HepG2 (cell line): ENCODE results near the gene SERTAD1. TPM values are rescaled to one million over a fixed set of nuclear protein-coding genes. Genes with fewer than 3 reads are reported as not detected.
"Not testable (repeated sequence)": the region's sequence is repeated elsewhere in the genome, so short reads cannot be mapped to it uniquely, and the experiment has no call there.

Source experiments
- ATAC-seq: fragments of 200-7000 bp; cut with Tn5 transposase; 3 replicates; pipeline ENCODE4 v1.9.1; 2020; ENCODE audit warnings: mild to moderate bottlenecking, moderate library complexity
- BruUV-seq: library from RNA; stranded (reverse); fragments of 400-500 nt; replicated peaks from 2 replicates; lab custom pipeline; 2021; lab: Mats Ljungman, UMichigan
- CTCF ChIA-PET: fragments of 300-600 bp; formaldehyde crosslinking; extraction: SDS; loops from one replicate; lab custom pipeline; 2021; ENCODE audit warnings: low total read pairs, inconsistent platforms, low intra/inter-chr PET ratio; lab: Yijun Ruan, JAX
- POLR2A ChIA-PET: fragments of 350-600 bp; sonication (Branson Sonifier 250); formaldehyde crosslinking; loops from one replicate; lab custom pipeline; 2020; ENCODE audit warnings: antibody characterized with exemption, inconsistent platforms; lab: Yijun Ruan, JAX
- DNase-seq: peaks from one replicate; pipeline ENCODE4 v3.0.0-alpha.2; 2015; ENCODE audit warnings: low spot score
- FAIRE-seq: peaks from 3 replicates; lab custom pipeline; 2011; peaks lifted over from hg19 to GRCh38; lab: Jason Lieb, UNC
- H2AFZ ChIP-seq: one replicate; pipeline ENCODE4 v1.6.1; 2011; ENCODE audit warnings: low read length, inconsistent platforms
- H3K27ac ChIP-seq: fragments of 300-600 bp; 3 replicates; pipeline ENCODE4 v1.8.0; 2011; ENCODE audit warnings: mixed run types, mild to moderate bottlenecking, mixed read lengths, low read length, inconsistent platforms; ENCODE audit not compliant: insufficient read depth; ENCODE audit errors: extremely low read length
- H3K27me3 ChIP-seq, 2 experiments: fragments of 200-600 bp in 1 of 2; 2 replicates in 1 of 2; 3 replicates in 1 of 2; pipeline versions ENCODE4 v1.6.0 to v1.8.0; 2011; ENCODE audit warnings: low read length in 2 of 2, mild to moderate bottlenecking in 2 of 2, moderate library complexity in 2 of 2, inconsistent platforms in 1 of 2; ENCODE audit not compliant: insufficient read depth in 2 of 2, control insufficient read depth in 1 of 2
- H3K36me3 ChIP-seq, 2 experiments: fragments of 200-600 bp in 1 of 2; replicated peaks in 1 of 2; 2 replicates in 1 of 2; 3 replicates in 1 of 2; pipeline versions ENCODE4 v1.5.1 to v1.8.0; 2011; ENCODE audit warnings: low read length in 2 of 2, inconsistent platforms in 1 of 2; ENCODE audit not compliant: insufficient read depth in 2 of 2, control insufficient read depth in 1 of 2
- H3K4me1 ChIP-seq: 2 replicates; pipeline ENCODE4 v1.5.1; 2012; ENCODE audit warnings: low read length, inconsistent platforms; ENCODE audit not compliant: insufficient read depth
- H3K4me2 ChIP-seq: 2 replicates; pipeline ENCODE4 v1.6.0; 2011; ENCODE audit warnings: low read depth, low read length, inconsistent platforms
- H3K4me3 ChIP-seq, 3 experiments: fragments of 200-600 bp in 1 of 3; sonication (generic), shearing (Covaris generic) in 1 of 3; replicated peaks in 1 of 3; 2 replicates each; pipeline ENCODE4 v1.5.1; 2011 to 2016; ENCODE audit warnings: low read length in 3 of 3, inconsistent platforms in 2 of 3, low read depth in 2 of 3, mild to moderate bottlenecking in 2 of 3, control low read depth in 1 of 3, mixed read lengths in 1 of 3; ENCODE audit not compliant: insufficient read depth in 1 of 3
- H3K79me2 ChIP-seq: one replicate; pipeline ENCODE4 v1.6.1; 2011; ENCODE audit warnings: low read length, inconsistent platforms; ENCODE audit not compliant: insufficient read depth
- H3K9ac ChIP-seq: 2 replicates; pipeline ENCODE4 v1.6.0; 2011; ENCODE audit warnings: mild to moderate bottlenecking, low read depth, low read length, inconsistent platforms; ENCODE audit not compliant: insufficient read depth
- H3K9me3 ChIP-seq: 2 replicates; pipeline ENCODE4 v1.5.1; 2012; ENCODE audit warnings: mild to moderate bottlenecking, low read length
- H4K20me1 ChIP-seq: 2 replicates; pipeline ENCODE4 v1.6.0; 2011; ENCODE audit warnings: inconsistent platforms, mild to moderate bottlenecking, low read length, moderate library complexity; ENCODE audit not compliant: insufficient read depth
- ARID4A ChIP-seq: sonication (generic); formaldehyde crosslinking; IDR thresholded peaks from 2 replicates; pipeline ENCODE4 v1.5.0; 2020; ENCODE audit warnings: mild to moderate bottlenecking, missing genetic modification reagents, borderline replicate concordance
- ATF7 ChIP-seq, 2 experiments: fragments of 450-650 bp in 1 of 2; sonication (generic) in 1 of 2; formaldehyde crosslinking in 1 of 2; IDR thresholded peaks; 2 replicates each; pipeline versions ENCODE4 v1.4.0 to v1.6.1; 2016 to 2020; ENCODE audit warnings: antibody characterized with exemption in 1 of 2, mild to moderate bottlenecking in 1 of 2, missing genetic modification reagents in 1 of 2
- CEBPG ChIP-seq: IDR thresholded peaks from 2 replicates; pipeline ENCODE4 v1.6.1; 2016
- FOXO1 ChIP-seq: sonication (generic); formaldehyde crosslinking; IDR thresholded peaks from 2 replicates; pipeline ENCODE4 v1.4.0; 2020; ENCODE audit warnings: missing genetic modification reagents
- GPN1 ChIP-seq: sonication (generic); formaldehyde crosslinking; IDR thresholded peaks from 2 replicates; pipeline ENCODE4 v1.5.1; 2020; ENCODE audit warnings: missing genetic modification reagents, borderline replicate concordance
- SMYD3 ChIP-seq: sonication (generic); formaldehyde crosslinking; IDR thresholded peaks from 2 replicates; pipeline ENCODE4 v1.8.1; 2023; ENCODE audit warnings: mild to moderate bottlenecking, missing genetic modification reagents
- SRSF1 ChIP-seq: fragments of 200-400 bp; formaldehyde crosslinking; optimal IDR thresholded peaks from 2 replicates; pipeline ENCODE3; 2017; ENCODE audit warnings: mild to moderate bottlenecking, low read depth, low read length, moderate library complexity
- THAP8 ChIP-seq: sonication (generic); formaldehyde crosslinking; IDR thresholded peaks from 2 replicates; pipeline ENCODE4 v1.5.1; 2020; ENCODE audit warnings: missing genetic modification reagents, mild to moderate bottlenecking, borderline replicate concordance
- ZNF296 ChIP-seq: sonication (generic); formaldehyde crosslinking; conservative IDR thresholded peaks from 2 replicates; pipeline ENCODE4 v1.5.0; 2020; ENCODE audit warnings: mild to moderate bottlenecking, missing genetic modification reagents
- ZNF543 ChIP-seq: sonication (generic); formaldehyde crosslinking; IDR thresholded peaks from 2 replicates; pipeline ENCODE4 v1.4.0; 2020; ENCODE audit warnings: mild to moderate bottlenecking, missing genetic modification reagents
- ZNF546 ChIP-seq: sonication (generic); formaldehyde crosslinking; conservative IDR thresholded peaks from 2 replicates; pipeline ENCODE4 v1.8.1; 2023; ENCODE audit warnings: mild to moderate bottlenecking, missing genetic modification reagents
- WGBS: methylation state at CpG from one replicate; pipeline ENCODE4 v1.1.6; 2017; ENCODE audit warnings: low lambda C conversion rate; 5-methylcytosine and 5-hydroxymethylcytosine counted together
- in situ Hi-C: cut with HindIII; loops from 2 replicates; pipeline ENCODE4 v1.10.0; 2017; ENCODE audit warnings: low pct_unique_long_range_greater_than_20kb; ENCODE audit not compliant: extremely low pct_ligation_motif_present
- intact Hi-C: fragments of 100-400 bp; cut with micrococcal nuclease; formaldehyde crosslinking; loops from one replicate; pipeline ENCODE4 v1.10.0; 2022; ENCODE audit not compliant: unreplicated experiment
- polyA plus RNA-seq, 8 experiments: library from polyadenylated mRNA; depleted of rRNA in 3 of 8; stranded (reverse) in 7 of 8; unstranded in 1 of 8; fragments of >200 nt; fragmentation: Illumina TruSeq in 4 of 8; extraction: Trizol in 4 of 8; gene quantifications; 2 replicates each; pipeline versions ENCODE4 v1.2.1 to v1.2.3, GENCODE V29; 2011 to 2016; ENCODE audit warnings: low read depth in 4 of 8, missing spikeins in 1 of 8, mixed read lengths in 1 of 8; ENCODE audit not compliant: insufficient read depth in 1 of 8
- total RNA-seq, 5 experiments: library from RNA; depleted of rRNA; stranded (reverse); fragments of >200 nt; fragmentation: Illumina TruSeq; extraction: Trizol; gene quantifications; 2 replicates each; pipeline ENCODE4 v1.2.3, GENCODE V29; 2016; ENCODE audit warnings: low read depth in 1 of 5
- TF ChIP-seq, protein P1 (sequence below): sonication (generic); formaldehyde crosslinking; IDR thresholded peaks from 2 replicates; pipeline ENCODE4 v1.4.0; 2020; ENCODE audit warnings: mild to moderate bottlenecking, missing genetic modification reagents

The SERTAD1 gene
- total and polyA plus RNA-seq, 2 of the 13 experiments (the other 11 are each of a cell fraction or from before 2014, with no cell fraction given): 4.3 to 4.5 TPM

DNA sequence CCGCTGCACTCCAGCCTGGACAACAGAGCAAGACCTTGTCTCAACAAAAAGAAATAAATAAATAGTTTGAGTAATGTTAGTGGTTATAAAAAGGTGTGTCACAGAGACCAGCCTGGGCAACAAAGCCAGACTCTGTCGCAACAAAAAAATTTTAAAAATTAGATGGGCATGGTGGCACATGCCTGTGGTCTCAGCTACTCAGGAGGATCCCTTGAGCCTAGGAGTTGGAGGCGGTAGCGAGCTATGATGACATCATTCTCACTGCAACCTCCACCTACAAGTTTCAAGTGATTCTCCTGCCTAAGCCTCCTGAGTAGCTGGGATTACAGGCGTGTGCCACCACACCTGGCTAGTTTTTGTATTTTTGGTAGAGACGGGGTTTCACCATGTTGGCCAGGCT is 28.2 kb upstream of the SERTAD1 start:
- H4K20me1 ChIP-seq; H3K9me3 ChIP-seq; H3K36me3 ChIP-seq; H3K27me3 ChIP-seq; H3K9ac ChIP-seq; H2AFZ ChIP-seq; CTCF ChIA-PET; H3K27ac ChIP-seq; H3K4me3 ChIP-seq; ATAC-seq; BruUV-seq; H3K4me2 ChIP-seq; in situ Hi-C loops; FAIRE-seq; intact Hi-C loops; DNase-seq; H3K79me2 ChIP-seq; TF ChIP-seq ATF7 (CRISPR knock-in tag; IDR thresholded peaks at IDR 0.05): not testable (repeated sequence)
- WGBS: 96% methylated on average over 4 of the region's 6 CpGs
- peak; percentile 82 for TF ChIP-seq ATF7 (IDR thresholded peaks at IDR 0.05)
- POLR2A ChIA-PET: interaction anchor here (1.4 to 2.4 kb wide), 2 partner anchors 11 kb away, joined by 4 to 10 read pairs; partner anchors contain the start of gene BLVRB
- H3K4me1 ChIP-seq: peaks cover 19% of the 10 kb centered on the region

DNA sequence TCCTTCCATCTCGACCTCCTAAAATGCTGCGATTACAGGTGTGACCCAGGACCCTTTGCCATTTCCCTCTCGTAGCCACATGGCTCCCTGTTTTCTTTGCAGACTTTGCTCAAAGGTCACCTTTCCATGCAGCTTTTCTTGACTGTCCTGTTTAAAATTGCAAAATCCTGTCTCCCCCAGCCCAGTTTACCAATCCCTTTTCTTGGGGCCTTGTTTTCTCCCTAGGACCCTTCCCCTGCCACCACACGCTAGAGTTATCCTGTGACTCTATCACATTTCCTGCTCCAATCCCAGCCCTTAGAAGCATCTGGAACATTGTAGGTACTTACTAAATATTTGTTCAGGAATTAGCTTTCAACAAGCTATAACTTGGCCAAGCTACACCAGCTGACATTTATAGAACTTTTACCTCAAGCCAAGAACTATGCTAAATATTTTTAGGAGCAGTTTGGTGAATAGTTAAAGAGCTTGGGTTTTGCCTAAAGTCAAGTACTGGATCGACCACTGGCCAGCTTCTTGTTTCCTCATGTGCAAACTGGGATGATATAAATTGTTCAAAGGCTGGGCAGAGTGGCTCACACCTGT is 27.5 kb upstream of the SERTAD1 start:
- intact Hi-C loops (no loop called here), in situ Hi-C loops (no loop called here)
- no peak for DNase-seq
- Histone ChIP-seq H3K79me2 (no peaks in the 10 kb centered on the region), H3K4me2 (no peak overlapping the region), H3K4me3 (no peak overlapping the region), H3K9ac (no peak overlapping the region), H3K27me3 (no peaks in the 10 kb centered on the region), H3K36me3 (peaks cover 0 to 2% of the 10 kb centered on the region in 2 experiments; a peak in 1 of 5 replicates), H2AFZ (no peak overlapping the region), H4K20me1 (no peaks in the 10 kb centered on the region), H3K9me3 (no peaks in the 10 kb centered on the region), H3K4me1 (peaks cover 19% of the 10 kb centered on the region), H3K27ac (peak overlapping the region; percentile 58)
- CTCF ChIA-PET: no interaction called here
- ATAC-seq: no peak
- 63% methylated on average over 5 of the region's 5 CpGs for WGBS
- POLR2A ChIA-PET: interaction anchor here (0.6 to 2.4 kb wide), 3 partner anchors 9 to 12 kb away, joined by 3 to 10 read pairs (median 4); partner anchors contain the start of gene BLVRB
- FAIRE-seq: no peak
- no TSS peak for BruUV-seq
- TF ChIP-seq ZNF296: no peak
- TF ChIP-seq THAP8 (CRISPR knock-in tag): no peak
- TF ChIP-seq SRSF1: no peak
- 0 out of 2 replicates have a peak, but pooled peaks have one; percentile 36 for TF ChIP-seq SMYD3 (CRISPR knock-in tag)
- TF ChIP-seq ZNF543 (CRISPR knock-in tag): no peak
- TF ChIP-seq ARID4A (CRISPR knock-in tag): peak; percentile 16; the same call in 1 of the 2 replicates
- 0 out of 2 replicates have a peak, but pooled peaks have one; percentile 11 for TF ChIP-seq CEBPG (CRISPR knock-in tag)
- 0 out of 2 replicates have a peak, but pooled peaks have one; percentile 11 for TF ChIP-seq FOXO1 (CRISPR knock-in tag)
- TF ChIP-seq ZNF546 (CRISPR knock-in tag): no peak
- TF ChIP-seq GPN1: no peak
- TF ChIP-seq, protein P1, sequence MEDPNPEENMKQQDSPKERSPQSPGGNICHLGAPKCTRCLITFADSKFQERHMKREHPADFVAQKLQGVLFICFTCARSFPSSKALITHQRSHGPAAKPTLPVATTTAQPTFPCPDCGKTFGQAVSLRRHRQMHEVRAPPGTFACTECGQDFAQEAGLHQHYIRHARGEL: no peak
